ENCODE measurements around the gene PPARA. TPM values are rescaled to one million over a fixed set of nuclear protein-coding genes. Genes with fewer than 3 reads are reported as not detected.

PPARA gene
- total RNA-seq, 2 experiments from 2014 or later, result 9.1 to 11.8 TPM

GRCh38 chr22:46122980-46123693 lies 27.2 kb upstream of the PPARA start:
- H3K9me3 Mint-ChIP-seq, result no peaks in the 10 kb centered on the region
- CTCF ChIA-PET, result interaction anchor here (0.6 to 2.5 kb wide), 16 partner anchors 32 to 418 kb away, joined by 3 to 23 read pairs (median 5); partner anchors contain the start of gene CDPF1
- TF ChIP-seq, protein P1, sequence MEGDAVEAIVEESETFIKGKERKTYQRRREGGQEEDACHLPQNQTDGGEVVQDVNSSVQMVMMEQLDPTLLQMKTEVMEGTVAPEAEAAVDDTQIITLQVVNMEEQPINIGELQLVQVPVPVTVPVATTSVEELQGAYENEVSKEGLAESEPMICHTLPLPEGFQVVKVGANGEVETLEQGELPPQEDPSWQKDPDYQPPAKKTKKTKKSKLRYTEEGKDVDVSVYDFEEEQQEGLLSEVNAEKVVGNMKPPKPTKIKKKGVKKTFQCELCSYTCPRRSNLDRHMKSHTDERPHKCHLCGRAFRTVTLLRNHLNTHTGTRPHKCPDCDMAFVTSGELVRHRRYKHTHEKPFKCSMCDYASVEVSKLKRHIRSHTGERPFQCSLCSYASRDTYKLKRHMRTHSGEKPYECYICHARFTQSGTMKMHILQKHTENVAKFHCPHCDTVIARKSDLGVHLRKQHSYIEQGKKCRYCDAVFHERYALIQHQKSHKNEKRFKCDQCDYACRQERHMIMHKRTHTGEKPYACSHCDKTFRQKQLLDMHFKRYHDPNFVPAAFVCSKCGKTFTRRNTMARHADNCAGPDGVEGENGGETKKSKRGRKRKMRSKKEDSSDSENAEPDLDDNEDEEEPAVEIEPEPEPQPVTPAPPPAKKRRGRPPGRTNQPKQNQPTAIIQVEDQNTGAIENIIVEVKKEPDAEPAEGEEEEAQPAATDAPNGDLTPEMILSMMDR (IDR thresholded peaks at IDR 0.05), result no peak
- DNase-seq (no peak), ATAC-seq (no peak)
- no peaks in the 10 kb centered on the region for H3K4me1 Mint-ChIP-seq (ENCODE audit: low read depth)
- peak overlapping the region; percentile 38 for H3K27ac Mint-ChIP-seq
- H3K36me3 Mint-ChIP-seq (ENCODE audit: low read depth), result no peaks in the 10 kb centered on the region
- H3K4me3 Mint-ChIP-seq, result no peak overlapping the region
- no peaks in the 10 kb centered on the region for H3K27me3 Mint-ChIP-seq
- POLR2A ChIA-PET, result no interaction called here
- intact Hi-C loops (cut with micrococcal nuclease), result loop anchor here (2.0 to 5.0 kb wide), 2 partner anchors 174 to 192 kb away; partner anchors contain the start of gene GTSE1

DNA sequence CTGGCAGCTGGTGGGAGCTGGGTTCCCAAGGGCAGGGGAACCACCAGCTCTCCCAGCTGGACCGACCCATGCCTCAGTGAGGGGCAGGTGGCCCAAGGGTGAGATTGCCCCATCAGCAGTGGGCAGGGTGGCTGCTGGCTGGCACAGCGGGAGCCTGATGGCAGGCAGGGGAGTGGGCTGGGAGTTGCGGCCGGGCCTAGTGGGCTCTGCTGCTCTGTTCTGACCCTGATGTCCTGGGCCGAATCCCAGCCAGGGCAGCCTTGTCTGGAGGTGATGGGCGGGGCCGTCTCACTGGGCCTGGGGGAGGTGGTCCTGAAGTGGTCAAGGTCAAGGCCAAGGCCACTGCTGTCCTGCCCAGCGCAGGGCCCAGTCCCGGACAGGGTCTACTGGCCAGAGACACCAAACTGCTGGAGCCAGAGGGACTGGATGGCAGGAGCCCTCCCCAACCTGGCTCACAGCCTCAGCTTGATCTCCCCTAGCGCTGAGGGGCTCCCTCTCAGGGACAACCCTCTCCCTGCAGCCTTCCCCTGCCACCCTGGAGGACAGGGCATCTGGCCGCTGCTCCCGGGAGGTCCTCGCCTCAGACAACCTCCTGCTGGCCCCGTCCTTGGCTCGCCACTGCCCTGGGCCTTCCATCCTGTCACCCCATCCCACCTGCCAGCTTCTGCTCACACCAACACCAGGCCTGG lies 26.5 kb upstream of the PPARA start:
- intact Hi-C loops (cut with micrococcal nuclease), result loop anchor here (2.0 to 5.0 kb wide), 2 partner anchors 173 to 191 kb away; partner anchors contain the start of gene GTSE1
- Mint-ChIP-seq H3K36me3 (ENCODE audit: low read depth) (no peaks in the 10 kb centered on the region), H3K27ac (no peak overlapping the region), H3K9me3 (no peaks in the 10 kb centered on the region), H3K4me1 (ENCODE audit: low read depth) (no peaks in the 10 kb centered on the region), H3K4me3 (no peak overlapping the region), H3K27me3 (no peaks in the 10 kb centered on the region)
- ATAC-seq, result no peak
- DNase-seq, result no peak
- TF ChIP-seq, protein P1 (IDR thresholded peaks at IDR 0.05), result no peak
- ChIA-PET CTCF (interaction anchor here (1.4 kb wide), 1 partner anchor 118 kb away, joined by 5 read pairs; no protein-coding TSS in a partner anchor), POLR2A (no interaction called here)

DNA sequence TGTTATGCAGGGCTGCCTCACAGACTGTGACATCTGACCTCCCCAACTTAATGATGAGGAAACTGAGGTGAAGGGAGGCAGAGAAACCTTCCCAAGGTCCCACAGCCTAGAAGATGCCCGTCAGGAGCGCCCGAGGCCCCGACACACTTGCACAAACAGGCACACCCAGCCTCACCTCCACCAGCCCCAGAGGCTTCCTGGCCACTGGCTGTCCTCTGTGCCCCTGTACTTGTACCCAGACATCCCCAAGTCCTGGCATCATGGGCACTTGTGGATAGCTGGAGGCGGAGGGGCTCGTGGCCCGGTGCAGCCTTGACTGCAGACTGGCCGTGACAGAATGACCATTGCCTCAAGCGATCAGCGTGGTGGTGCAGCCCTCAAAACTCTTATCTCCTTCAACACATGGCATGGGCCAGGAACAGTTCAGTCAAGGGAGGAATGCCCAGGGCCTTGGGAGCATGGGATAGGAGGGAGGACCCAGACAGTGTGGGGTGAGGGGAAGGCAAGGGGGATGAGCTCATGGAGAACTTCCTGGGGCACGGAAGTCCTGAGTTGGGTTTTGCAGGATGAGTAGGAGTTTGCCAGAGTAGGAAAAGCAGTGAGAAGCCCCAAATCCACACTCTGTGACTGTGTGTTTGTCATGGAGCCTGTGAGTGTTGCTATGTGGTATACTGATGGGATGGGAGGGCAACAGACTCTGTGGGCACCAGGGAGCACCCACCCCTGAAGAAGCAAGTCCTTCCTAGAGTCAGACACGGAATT lies 25.8 kb upstream of the PPARA start:
- H3K9me3 Mint-ChIP-seq, result no peaks in the 10 kb centered on the region
- ATAC-seq (no peak), DNase-seq (no peak)
- POLR2A ChIA-PET, result no interaction called here
- CTCF ChIA-PET, result interaction anchor here (1.4 kb wide), 1 partner anchor 119 kb away, joined by 5 read pairs; no protein-coding TSS in a partner anchor
- TF ChIP-seq, protein P1 (IDR thresholded peaks at IDR 0.05), result no peak
- H3K27me3 Mint-ChIP-seq, result no peaks in the 10 kb centered on the region
- no peaks in the 10 kb centered on the region for H3K4me1 Mint-ChIP-seq (ENCODE audit: low read depth)
- intact Hi-C loops (cut with micrococcal nuclease), result loop anchor here (5.0 kb wide), 1 partner anchor 173 kb away; the partner anchor contains the start of gene GTSE1
- H3K36me3 Mint-ChIP-seq (ENCODE audit: low read depth), result no peaks in the 10 kb centered on the region
- H3K27ac Mint-ChIP-seq, result no peak overlapping the region
- H3K4me3 Mint-ChIP-seq, result no peak overlapping the region

DNA sequence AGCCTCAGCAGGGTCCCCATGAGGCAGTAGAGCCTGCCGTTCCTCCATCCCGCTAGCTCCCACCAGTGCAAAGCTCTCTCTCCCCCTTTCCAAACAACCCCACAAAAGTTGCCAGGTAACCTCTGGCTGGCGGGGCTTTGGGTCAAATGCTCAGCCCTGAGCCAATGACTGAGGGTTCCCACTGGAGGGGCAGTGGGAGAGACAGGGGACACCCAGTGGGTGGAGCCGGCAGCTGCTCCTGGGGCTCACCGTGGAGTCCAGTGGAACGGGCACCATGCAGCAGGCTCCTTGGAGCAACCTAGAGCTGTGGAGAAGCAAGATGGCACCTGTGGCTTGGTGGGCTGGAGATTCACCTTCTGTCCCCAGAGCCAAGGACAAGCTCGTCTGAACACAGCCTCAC lies 25.0 kb upstream of the PPARA start:
- intact Hi-C loops (cut with micrococcal nuclease), result no loop called here
- Mint-ChIP-seq H3K27ac (no peak overlapping the region), H3K4me1 (ENCODE audit: low read depth) (no peaks in the 10 kb centered on the region), H3K4me3 (no peak overlapping the region), H3K9me3 (no peaks in the 10 kb centered on the region), H3K27me3 (no peaks in the 10 kb centered on the region), H3K36me3 (ENCODE audit: low read depth) (no peaks in the 10 kb centered on the region)
- CTCF ChIA-PET, result no interaction called here
- no peak for DNase-seq
- ATAC-seq, result no peak
- TF ChIP-seq, protein P1 (IDR thresholded peaks at IDR 0.05), result no peak
- POLR2A ChIA-PET, result no interaction called here

Data from activated CD8-positive, alpha-beta T cell treated with anti-CD3 and anti-CD28 coated beads for 36 hours (primary cell).